BJ (cell line): ENCODE measurements around the gene UNC93A. TPM values are rescaled to one million over a fixed set of nuclear protein-coding genes. Genes with fewer than 3 reads are reported as not detected.

Experiments used
- CTCF ChIA-PET: fragments of 350-600 bp; formaldehyde crosslinking; extraction: SDS; loops from one replicate; lab custom pipeline; 2021; ENCODE audit warnings: antibody characterized with exemption, inconsistent platforms; lab: Yijun Ruan, JAX
- POLR2A ChIA-PET: fragments of 300-600 bp; sonication (Branson Sonifier 250); formaldehyde crosslinking; extraction: SDS; loops from one replicate; lab custom pipeline; 2021; ENCODE audit warnings: antibody characterized with exemption; lab: Charles Lee
- DNase-seq: peaks from one replicate; pipeline ENCODE4 v3.0.0-alpha.2; 2011; ENCODE audit warnings: low read depth
- H3K27me3 ChIP-seq: 2 replicates; pipeline ENCODE4 v1.6.0; 2011; ENCODE audit warnings: low read length; ENCODE audit not compliant: control insufficient read depth, insufficient read depth
- H3K36me3 ChIP-seq: 2 replicates; pipeline ENCODE4 v1.5.1; 2011; ENCODE audit warnings: low read length; ENCODE audit not compliant: control insufficient read depth, insufficient read depth
- H3K4me3 ChIP-seq: 2 replicates; pipeline ENCODE4 v1.5.1; 2011; ENCODE audit warnings: low read depth, mild to moderate bottlenecking, control low read depth, low read length
- polyA plus RNA-seq: library from polyadenylated mRNA; depleted of rRNA; stranded (reverse); fragments of >200 nt; gene quantifications from 2 replicates; pipeline ENCODE4 v1.2.3, GENCODE V29; 2011
- TF ChIP-seq, protein P1 (sequence below): IDR thresholded peaks from 2 replicates; pipeline ENCODE4 v1.5.1; 2011; ENCODE audit warnings: low read depth, mild to moderate bottlenecking, control low read depth, inconsistent platforms, low read length, moderate library complexity; ENCODE audit not compliant: insufficient read depth

Gene UNC93A
- polyA plus RNA-seq, 1 experiment = not detected

DNA sequence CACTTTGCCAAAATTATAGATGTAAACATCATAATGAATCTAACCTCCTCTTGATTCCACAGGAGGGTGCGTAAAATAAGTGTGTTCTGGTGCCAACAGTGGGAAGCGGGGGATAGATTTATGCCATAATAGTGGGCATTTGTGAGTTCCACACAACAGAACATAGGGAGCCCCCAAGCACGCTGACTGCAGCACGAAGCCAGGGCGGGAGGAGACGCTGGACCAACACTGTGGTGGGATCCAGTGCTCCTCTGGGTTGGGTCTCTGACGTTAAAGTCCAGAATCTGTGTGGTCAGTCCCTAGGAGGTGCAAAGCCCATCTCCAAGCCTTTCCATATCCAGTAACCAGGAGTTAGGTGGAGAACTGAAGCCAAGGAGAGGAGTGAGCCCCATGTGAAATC, 32.0 kb downstream of the UNC93A start:
- ChIA-PET CTCF (no interaction called here), POLR2A (no interaction called here)
- DNase-seq = no peak
- Histone ChIP-seq H3K4me3 (no peak overlapping the region), H3K27me3 (no peaks in the 10 kb centered on the region), H3K36me3 (no peaks in the 10 kb centered on the region)
- TF ChIP-seq, protein P1, sequence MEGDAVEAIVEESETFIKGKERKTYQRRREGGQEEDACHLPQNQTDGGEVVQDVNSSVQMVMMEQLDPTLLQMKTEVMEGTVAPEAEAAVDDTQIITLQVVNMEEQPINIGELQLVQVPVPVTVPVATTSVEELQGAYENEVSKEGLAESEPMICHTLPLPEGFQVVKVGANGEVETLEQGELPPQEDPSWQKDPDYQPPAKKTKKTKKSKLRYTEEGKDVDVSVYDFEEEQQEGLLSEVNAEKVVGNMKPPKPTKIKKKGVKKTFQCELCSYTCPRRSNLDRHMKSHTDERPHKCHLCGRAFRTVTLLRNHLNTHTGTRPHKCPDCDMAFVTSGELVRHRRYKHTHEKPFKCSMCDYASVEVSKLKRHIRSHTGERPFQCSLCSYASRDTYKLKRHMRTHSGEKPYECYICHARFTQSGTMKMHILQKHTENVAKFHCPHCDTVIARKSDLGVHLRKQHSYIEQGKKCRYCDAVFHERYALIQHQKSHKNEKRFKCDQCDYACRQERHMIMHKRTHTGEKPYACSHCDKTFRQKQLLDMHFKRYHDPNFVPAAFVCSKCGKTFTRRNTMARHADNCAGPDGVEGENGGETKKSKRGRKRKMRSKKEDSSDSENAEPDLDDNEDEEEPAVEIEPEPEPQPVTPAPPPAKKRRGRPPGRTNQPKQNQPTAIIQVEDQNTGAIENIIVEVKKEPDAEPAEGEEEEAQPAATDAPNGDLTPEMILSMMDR = no peak

DNA sequence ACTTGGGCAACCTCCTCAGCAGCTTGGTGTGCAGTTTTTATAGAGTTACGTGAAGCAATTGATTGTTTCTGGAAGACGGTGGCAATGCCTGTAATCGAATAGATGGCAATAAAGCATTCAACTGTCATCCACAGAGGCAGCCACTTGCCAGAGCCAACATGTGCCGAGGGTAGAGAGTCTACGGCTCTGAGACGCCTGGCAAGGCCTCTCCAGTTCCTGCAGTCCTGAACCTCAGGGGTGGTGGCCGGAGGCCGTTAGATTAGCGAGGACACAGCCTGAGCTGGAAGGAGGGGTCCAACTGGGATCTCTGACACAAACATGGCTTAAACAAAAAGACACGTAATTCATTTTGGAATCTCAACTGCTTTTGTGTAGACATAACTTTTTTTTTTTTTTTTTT, 33.0 kb downstream of the UNC93A start:
- TF ChIP-seq, protein P1 = no peak
- Histone ChIP-seq H3K4me3 (no peak overlapping the region), H3K27me3 (no peaks in the 10 kb centered on the region), H3K36me3 (no peaks in the 10 kb centered on the region)
- ChIA-PET POLR2A (no interaction called here), CTCF (no interaction called here)
- no peak for DNase-seq

DNA sequence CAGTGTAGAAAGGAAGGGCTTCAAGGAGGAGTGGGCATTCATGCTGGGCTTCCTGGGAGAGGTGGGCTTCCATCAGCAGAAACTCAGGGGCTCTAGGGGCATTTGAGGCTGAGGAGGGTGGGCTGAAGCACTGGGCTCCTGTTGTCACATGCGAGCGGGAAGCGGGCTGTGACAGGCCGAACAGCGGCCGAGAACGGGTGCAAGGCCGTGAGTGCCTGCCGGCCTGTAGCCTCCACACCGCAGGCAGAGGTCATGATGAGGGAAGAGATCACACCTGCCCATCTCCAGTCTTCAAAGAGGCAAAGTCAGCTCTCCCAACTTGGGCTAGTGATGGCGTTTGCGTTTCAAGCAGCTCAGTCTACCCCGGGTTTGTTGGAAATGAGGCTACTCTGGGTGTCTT, 34.7 kb downstream of the UNC93A start:
- TF ChIP-seq, protein P1 = no peak
- DNase-seq = no peak
- Histone ChIP-seq H3K36me3 (no peaks in the 10 kb centered on the region), H3K4me3 (no peak overlapping the region), H3K27me3 (no peaks in the 10 kb centered on the region)
- ChIA-PET POLR2A (no interaction called here), CTCF (no interaction called here)

DNA sequence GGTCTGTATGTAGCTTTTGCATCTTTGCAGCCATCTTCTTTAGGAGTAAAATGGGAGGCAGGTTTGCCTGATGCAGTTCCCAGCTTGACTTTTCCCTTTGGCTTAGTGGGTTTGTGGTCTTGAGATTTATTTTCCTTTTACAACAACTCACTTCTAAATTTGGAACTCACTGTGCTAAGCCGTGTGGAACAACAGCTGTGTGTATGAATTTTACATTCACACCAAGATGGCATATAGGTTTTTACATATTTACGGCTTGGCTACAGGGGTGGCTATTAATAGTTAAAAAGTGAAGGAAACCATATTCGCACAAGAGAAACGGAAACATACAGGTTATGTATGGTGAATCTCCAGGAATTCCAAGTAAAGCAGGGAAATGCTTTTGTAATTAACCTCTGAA, 36.3 kb downstream of the UNC93A start:
- no peaks in the 10 kb centered on the region for H3K27me3 ChIP-seq
- no peak overlapping the region for H3K4me3 ChIP-seq
- no peak for DNase-seq
- POLR2A ChIA-PET = no interaction called here
- CTCF ChIA-PET = no interaction called here
- H3K36me3 ChIP-seq = no peaks in the 10 kb centered on the region
- TF ChIP-seq, protein P1 = no peak

DNA sequence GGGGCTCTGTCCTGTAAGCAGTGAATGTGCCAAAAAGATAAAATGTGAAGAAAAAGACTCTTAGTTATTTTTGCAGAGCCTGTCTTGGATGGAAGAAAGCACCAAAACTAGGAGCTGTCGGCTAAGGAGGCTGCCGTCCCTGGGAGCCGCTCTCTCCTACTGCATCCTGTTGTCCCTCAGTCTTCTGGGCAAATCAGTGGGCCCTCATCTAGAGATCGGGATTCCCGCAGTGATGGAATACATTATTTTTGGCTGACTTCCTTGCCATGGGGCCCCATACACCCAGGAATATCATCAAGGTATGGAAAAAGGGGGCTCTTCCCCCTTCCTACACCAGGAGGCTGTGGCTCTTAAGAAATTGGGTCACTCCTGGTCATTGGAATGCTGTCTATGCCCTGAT, 37.0 kb downstream of the UNC93A start:
- ChIA-PET POLR2A (no interaction called here), CTCF (no interaction called here)
- Histone ChIP-seq H3K27me3 (no peaks in the 10 kb centered on the region), H3K4me3 (no peak overlapping the region), H3K36me3 (no peaks in the 10 kb centered on the region)
- TF ChIP-seq, protein P1 = no peak
- DNase-seq = no peak
